Posterior vena cava (tissue), 2 donors: ENCODE results near the gene RFPL3. TPM values are rescaled to one million over a fixed set of nuclear protein-coding genes. Genes with fewer than 3 reads are reported as not detected.

ENCODE experiments used
- DNase-seq: peaks from one replicate; pipeline ENCODE4 v3.0.0-alpha.2; 2020; ENCODE audit warnings: low spot score
- intact Hi-C, 2 donors: fragments of 100-400 bp; cut with DNase I; formaldehyde crosslinking; loops; one replicate each; pipeline versions ENCODE4 v1.14.1 to v1.14.2; 2022 to 2023
- total RNA-seq, 2 donors: library from RNA; stranded (reverse); fragmentation: NEBNext Ultra II Directional; extraction: Animal tissue kit (Norgen Biotek cat#: 25700); gene quantifications; one replicate each; pipeline ENCODE4 v1.2.1, GENCODE V29; 2021
- donor health status: DM: yes; HTN: yes; CAD: no.
- donor health status: DM: yes; HTN: yes; CAD: no.

The RFPL3 gene
- total RNA-seq, 2 donors from 2014 or later, result not detected

DNA sequence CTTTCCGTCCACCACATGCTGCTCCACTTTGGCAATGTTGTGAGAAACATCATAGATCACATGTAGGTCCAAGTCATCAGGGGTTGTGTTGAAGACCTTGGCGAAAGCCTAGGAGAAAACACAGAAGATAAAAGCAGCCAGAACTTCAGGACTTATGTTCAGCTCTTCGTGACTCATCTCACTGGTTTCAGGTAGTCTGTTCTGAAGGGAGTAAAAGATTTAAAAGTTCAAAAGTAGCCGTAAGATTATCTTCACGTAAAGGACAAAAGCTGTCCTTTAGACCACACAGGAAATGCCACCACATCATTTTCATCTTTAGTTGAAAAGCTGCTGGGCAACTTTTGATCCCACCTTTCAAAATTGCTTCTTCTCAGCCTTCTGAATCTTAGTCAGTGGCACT, 37.4 kb downstream of the RFPL3 start:
- intact Hi-C loops, result no loop called here

DNA sequence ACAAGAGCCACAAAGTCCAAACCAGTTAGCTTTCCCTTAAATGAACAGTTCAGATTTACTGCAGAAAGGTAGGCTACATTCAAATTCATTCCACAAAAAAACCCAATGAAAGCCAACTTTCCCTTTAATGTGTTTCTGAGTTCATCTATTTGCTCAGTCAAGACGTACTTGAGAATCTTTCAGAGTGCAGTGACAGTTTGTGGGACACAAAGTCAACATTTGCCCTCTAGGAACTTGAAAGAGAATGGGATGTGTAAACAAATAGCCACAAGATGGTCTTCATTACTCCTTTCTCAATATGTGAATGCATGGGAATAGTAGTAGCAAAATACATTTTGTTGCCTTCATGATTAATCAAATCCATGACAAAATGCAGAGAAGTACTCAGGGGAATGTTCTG, 38.6 kb downstream of the RFPL3 start:
- DNase-seq, result no peak
- intact Hi-C loops, result no loop called here

More for the DNA sequence above, 37.4 kb downstream of the RFPL3 start:
- no peak for DNase-seq

DNA sequence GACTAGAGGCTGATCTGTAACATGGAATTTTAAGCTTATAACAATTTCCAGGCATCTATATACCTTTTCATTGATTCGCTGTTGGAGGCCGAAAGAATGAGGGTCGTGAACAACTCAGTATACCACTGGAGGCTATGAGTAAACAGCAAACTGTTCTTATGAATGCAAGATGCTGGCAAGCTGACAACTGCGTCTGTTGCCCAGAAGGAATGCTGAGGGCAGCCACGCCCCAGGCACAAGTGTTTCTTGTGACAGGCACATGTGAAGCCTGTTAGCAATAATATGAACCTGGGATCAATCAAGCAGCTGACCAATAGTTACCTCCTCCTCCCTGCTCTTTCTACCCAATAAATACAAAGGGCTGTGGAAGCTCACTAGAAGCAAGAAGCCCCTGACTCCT, 39.1 kb downstream of the RFPL3 start:
- no peak for DNase-seq
- intact Hi-C loops, result no loop called here

DNA sequence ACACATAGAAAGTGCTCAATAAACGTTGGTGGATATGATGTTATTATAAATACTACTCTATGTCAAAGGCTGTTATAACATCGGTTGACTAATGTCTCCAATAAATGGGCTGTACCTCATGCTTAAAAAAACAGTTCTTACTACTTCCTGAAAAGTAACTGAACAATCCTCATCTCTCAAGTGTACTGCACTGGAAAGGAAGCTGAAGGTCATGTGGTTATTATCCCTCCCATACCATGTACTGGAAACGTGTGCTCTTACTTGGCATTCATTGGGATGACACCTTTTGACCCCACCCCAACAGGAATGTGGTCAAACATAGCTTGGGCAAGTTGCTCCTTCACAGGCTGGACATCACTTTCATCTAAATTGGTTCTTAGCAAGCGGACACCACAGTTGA, 43.8 kb downstream of the RFPL3 start:
- no peak for DNase-seq
- intact Hi-C loops, result no loop called here

DNA sequence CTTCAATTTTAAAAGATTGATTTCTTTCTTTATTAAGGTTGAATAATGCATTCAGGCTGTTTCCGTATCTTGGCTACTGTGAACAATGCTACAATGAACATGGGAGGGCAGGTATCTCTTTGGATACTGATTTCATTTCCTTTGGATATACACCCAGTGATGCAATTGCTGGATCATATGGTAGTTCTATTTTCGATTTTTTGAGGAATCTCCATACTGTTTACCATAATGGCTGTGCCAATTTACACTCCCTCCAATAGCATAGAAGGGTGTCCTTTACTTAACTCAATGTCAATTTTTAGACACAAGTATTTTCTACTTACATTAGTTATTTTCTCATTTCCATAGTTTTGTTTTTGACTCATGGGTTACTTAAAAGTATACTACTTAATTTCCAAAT, 46.4 kb downstream of the RFPL3 start:
- DNase-seq, result no peak
- intact Hi-C loops, result no loop called here

DNA sequence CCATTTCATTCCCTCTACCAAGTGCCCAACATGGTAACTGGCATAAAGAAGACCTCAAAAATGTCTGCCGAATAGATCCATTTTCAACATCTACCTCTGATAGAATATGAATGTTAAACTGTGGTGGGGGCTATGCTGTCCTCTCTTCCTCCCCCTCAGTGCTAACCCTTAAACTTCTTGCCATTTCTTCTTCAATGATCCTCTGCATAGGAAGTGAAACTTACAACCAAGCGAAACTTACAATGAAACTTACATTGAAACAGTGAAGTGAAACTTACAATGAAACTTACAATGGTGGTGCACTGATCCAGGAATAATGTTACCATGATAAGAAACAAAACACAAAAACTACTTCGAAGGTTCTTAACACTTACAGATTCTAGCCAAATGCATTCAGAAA, 49.6 kb downstream of the RFPL3 start:
- intact Hi-C loops, result no loop called here
- DNase-seq, result no peak

DNA sequence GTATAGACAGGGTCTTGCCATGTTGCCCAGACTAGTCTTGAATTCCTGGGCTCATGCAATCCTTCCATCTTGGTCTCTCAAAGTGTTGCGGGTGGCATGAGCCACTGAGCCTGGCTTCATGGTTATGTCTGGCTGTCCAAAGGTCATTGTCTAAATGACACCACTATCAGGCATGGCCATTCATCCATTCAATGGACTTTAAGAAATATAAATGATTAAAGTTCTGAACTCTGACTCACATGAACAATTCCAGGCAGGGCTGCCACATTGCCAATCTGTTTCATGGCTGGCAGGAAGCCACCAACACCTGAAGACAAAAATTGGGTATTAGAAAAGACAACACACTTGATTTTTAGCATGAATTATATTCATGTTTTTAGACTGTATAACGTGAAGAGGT, 50.3 kb downstream of the RFPL3 start:
- DNase-seq, result no peak
- intact Hi-C loops, result no loop called here

DNA sequence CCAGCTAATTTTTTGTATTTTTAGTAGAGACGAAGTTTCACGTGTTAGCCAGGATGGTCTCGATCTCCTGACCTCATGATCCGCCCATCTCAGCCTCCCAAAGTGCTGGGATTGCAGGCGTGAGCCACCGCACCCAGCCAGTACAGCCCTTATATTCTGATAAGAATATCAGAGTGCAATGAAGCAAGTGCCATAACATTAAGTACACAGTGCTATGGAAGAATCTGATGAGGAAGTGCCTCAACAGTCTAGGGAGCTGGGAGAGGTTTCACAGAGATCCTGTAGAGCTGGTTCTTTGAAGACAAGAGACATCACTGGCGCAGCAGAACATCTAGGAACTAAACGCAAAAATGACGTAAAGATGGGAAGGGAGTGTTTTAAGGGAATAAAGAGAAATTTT, 52.3 kb downstream of the RFPL3 start:
- no peak for DNase-seq
- intact Hi-C loops, result no loop called here

DNA sequence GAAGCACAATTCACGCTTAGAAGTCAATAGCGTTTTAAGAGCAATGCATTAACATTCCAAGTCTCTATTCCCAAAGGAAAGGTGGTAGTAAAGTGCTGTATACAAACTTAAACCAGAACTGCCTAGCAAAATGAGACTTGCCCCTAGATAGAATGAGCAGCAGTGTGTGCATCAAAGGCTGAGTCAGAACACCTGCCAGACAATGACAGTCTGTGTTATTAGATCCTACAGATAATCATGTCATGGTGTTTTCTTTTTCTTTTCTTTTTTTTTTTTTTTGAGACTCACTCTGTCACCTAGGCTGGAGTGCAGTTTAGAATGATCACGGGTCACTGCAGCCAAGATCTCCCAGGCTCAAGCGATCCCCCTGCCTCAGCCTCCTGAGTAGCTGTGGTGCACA, 52.8 kb downstream of the RFPL3 start:
- intact Hi-C loops, result no loop called here
- DNase-seq, result no peak

Other genes starting within 250 kb of the RFPL3 start
- not detected for gene C22orf42, start 198.6 kb upstream of the RFPL3 start, total RNA-seq
- not detected for gene RFPL2, start 152.8 kb upstream of the RFPL3 start, total RNA-seq
- gene SLC5A4, start 102.5 kb upstream of the RFPL3 start, total RNA-seq, result under 1 TPM; 0.32 to 0.43 TPM
- 10 to 100 TPM; 42.9 to 45.5 TPM for gene RTCB, start 54.4 kb downstream of the RFPL3 start, total RNA-seq
- not detected for gene BPIFC, start 106.6 kb downstream of the RFPL3 start, total RNA-seq
- 10 to 100 TPM; 69.3 to 70.3 TPM for gene FBXO7, start 116.9 kb downstream of the RFPL3 start, total RNA-seq